ENCODE results near the gene C9orf43.

DNA sequence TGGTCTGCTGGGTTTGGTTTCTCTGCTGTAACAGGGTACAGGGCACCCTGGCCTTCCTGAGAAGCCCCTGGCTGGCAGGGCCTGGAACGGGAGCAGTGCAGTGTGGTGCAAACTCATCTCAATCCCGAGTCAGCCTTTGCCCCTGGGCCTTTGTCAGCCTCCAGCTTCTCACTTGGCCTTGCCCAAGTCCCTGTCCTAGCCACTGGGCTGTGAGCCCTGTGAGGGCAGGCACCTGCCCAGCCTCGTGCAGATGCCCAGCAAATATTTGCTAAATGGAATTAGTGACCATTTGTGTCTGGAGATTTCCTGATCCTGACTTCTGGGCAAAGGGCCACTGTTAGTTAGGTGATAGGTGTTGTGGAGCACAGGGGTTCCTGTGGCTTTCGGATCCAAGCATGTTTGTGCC, 66.0 kb downstream of the C9orf43 start:
- TF ChIP-seq, protein P1, sequence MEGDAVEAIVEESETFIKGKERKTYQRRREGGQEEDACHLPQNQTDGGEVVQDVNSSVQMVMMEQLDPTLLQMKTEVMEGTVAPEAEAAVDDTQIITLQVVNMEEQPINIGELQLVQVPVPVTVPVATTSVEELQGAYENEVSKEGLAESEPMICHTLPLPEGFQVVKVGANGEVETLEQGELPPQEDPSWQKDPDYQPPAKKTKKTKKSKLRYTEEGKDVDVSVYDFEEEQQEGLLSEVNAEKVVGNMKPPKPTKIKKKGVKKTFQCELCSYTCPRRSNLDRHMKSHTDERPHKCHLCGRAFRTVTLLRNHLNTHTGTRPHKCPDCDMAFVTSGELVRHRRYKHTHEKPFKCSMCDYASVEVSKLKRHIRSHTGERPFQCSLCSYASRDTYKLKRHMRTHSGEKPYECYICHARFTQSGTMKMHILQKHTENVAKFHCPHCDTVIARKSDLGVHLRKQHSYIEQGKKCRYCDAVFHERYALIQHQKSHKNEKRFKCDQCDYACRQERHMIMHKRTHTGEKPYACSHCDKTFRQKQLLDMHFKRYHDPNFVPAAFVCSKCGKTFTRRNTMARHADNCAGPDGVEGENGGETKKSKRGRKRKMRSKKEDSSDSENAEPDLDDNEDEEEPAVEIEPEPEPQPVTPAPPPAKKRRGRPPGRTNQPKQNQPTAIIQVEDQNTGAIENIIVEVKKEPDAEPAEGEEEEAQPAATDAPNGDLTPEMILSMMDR (conservative IDR thresholded peaks at IDR 0.05 in 1 of 2, IDR thresholded peaks at IDR 0.05 in 1 of 2; ENCODE audit: extremely low read depth in 1 of 2, insufficient read depth in 1 of 2, low read depth in 1 of 2, low read length in 2 of 2): no peak
- TF ChIP-seq EZH2 (IDR thresholded peaks at IDR 0.05; ENCODE audit: borderline replicate concordance, low read length): no peak

Measured in mammary epithelial cell (primary cell).